SK-N-SH (cell line): Measurements from ENCODE around the gene DCAF10. TPM values are rescaled to one million over a fixed set of nuclear protein-coding genes. Genes with fewer than 3 reads are reported as not detected.
"Not testable (repeated sequence)": the region's sequence is repeated elsewhere in the genome, so short reads cannot be mapped to it uniquely, and the experiment has no call there.

ENCODE experiments used
- CTCF ChIA-PET: fragments of 300-600, 350-600 bp; formaldehyde crosslinking; extraction: SDS; loops from one replicate; lab custom pipeline; 2021; lab: Yijun Ruan, JAX
- POLR2A ChIA-PET: fragments of 350-600 bp; sonication (Branson Sonifier 250); formaldehyde crosslinking; extraction: SDS; loops from one replicate; lab custom pipeline; 2020; ENCODE audit warnings: antibody characterized with exemption, inconsistent platforms; lab: Yijun Ruan, JAX
- DNase-seq: peaks from one replicate; pipeline ENCODE4 v3.0.0; 2012
- H2AFZ ChIP-seq: fragments of 200-600 bp; sonication (generic); 2 replicates; pipeline ENCODE4 v1.8.1; 2016; ENCODE audit warnings: antibody characterized with exemption, mild to moderate bottlenecking, low read depth
- H3F3A ChIP-seq: fragments of 200-600 bp; sonication (generic); replicated peaks from 2 replicates; pipeline ENCODE3; 2016; ENCODE audit warnings: antibody characterized with exemption, mild to moderate bottlenecking; ENCODE audit not compliant: insufficient read depth
- H3K27ac ChIP-seq, 2 experiments: fragments of 200-500 bp in 1 of 2; fragments of 200-600 bp in 1 of 2; sonication (Bioruptor generic) in 1 of 2; sonication (generic), shearing (Covaris generic) in 1 of 2; 2 replicates each; pipeline versions ENCODE4 v1.5.1 to v1.6.1; 2014 to 2016; ENCODE audit warnings: low read depth in 2 of 2, inconsistent platforms in 1 of 2, low read length in 1 of 2, mild to moderate bottlenecking in 1 of 2, mixed read lengths in 1 of 2
- H3K27me3 ChIP-seq: fragments of 200-600 bp; sonication (generic), shearing (Covaris generic); 2 replicates; pipeline ENCODE4 v1.6.1; 2016; ENCODE audit warnings: mixed run types; ENCODE audit not compliant: insufficient read depth
- H3K36me3 ChIP-seq, 2 experiments: fragments of 200-500 bp in 1 of 2; fragments of 200-600 bp in 1 of 2; sonication (Bioruptor generic) in 1 of 2; sonication (generic) in 1 of 2; replicated peaks in 1 of 2; 2 replicates each; pipeline versions ENCODE3 to v1.5.1; 2014 to 2016; ENCODE audit warnings: low read length in 1 of 2, mild to moderate bottlenecking in 1 of 2; ENCODE audit not compliant: insufficient read depth in 2 of 2, control insufficient read depth in 1 of 2
- H3K4me1 ChIP-seq, 2 experiments: fragments of 200-500 bp in 1 of 2; fragments of 200-600 bp in 1 of 2; sonication (Bioruptor generic) in 1 of 2; sonication (generic), shearing (Covaris generic) in 1 of 2; 2 replicates each; pipeline versions ENCODE4 v1.5.1 to v1.6.1; 2014 to 2016; ENCODE audit warnings: low read depth in 1 of 2, low read length in 1 of 2, mixed run types in 1 of 2; ENCODE audit not compliant: insufficient read depth in 2 of 2, control insufficient read depth in 1 of 2
- H3K4me2 ChIP-seq: fragments of 200-600 bp; sonication (generic), shearing (Covaris generic); 2 replicates; pipeline ENCODE4 v1.6.1; 2017; ENCODE audit warnings: mixed run types
- H3K4me3 ChIP-seq, 2 experiments: fragments of 200-500 bp in 1 of 2; fragments of 200-600 bp in 1 of 2; sonication (Bioruptor generic) in 1 of 2; sonication (generic), shearing (Covaris generic) in 1 of 2; 2 replicates each; pipeline versions ENCODE4 v1.5.1 to v1.8.1; 2014 to 2016; ENCODE audit warnings: low read depth in 2 of 2, inconsistent platforms in 1 of 2, low read length in 1 of 2, mild to moderate bottlenecking in 1 of 2, mixed read lengths in 1 of 2, moderate library complexity in 1 of 2
- H3K79me2 ChIP-seq: fragments of 200-600 bp; sonication (generic); 2 replicates; pipeline ENCODE4 v1.8.1; 2017; ENCODE audit warnings: mild to moderate bottlenecking; ENCODE audit not compliant: insufficient read depth
- H3K9ac ChIP-seq: fragments of 200-600 bp; sonication (generic); 2 replicates; pipeline ENCODE4 v1.6.1; 2017; ENCODE audit warnings: mixed run types
- H3K9me2 ChIP-seq: fragments of 200-600 bp; sonication (generic); 2 replicates; pipeline ENCODE4 v1.6.1; 2017; ENCODE audit warnings: mixed run types
- H3K9me3 ChIP-seq: fragments of 200-600 bp; sonication (generic); 2 replicates; pipeline ENCODE4 v1.6.1; 2017; ENCODE audit warnings: mixed run types, mild to moderate bottlenecking, moderate library complexity
- H4K20me1 ChIP-seq: fragments of 200-600 bp; sonication (generic); 2 replicates; pipeline ENCODE4 v1.6.1; 2017; ENCODE audit warnings: mild to moderate bottlenecking, mixed run types; ENCODE audit not compliant: insufficient read depth
- EP300 ChIP-seq, 2 experiments: IDR thresholded peaks; 2 replicates each; pipeline versions ENCODE4 v1.4.0 to v1.6.1; 2012; ENCODE audit warnings: borderline replicate concordance in 1 of 2, low read depth in 1 of 2, low read length in 1 of 2
- EZH2phosphoT487 ChIP-seq: fragments of 200-600 bp; sonication (generic); IDR thresholded peaks from 2 replicates; pipeline ENCODE4 v1.6.1; 2017; ENCODE audit warnings: low read depth, mixed run types, mild to moderate bottlenecking, antibody characterized with exemption, moderate library complexity, borderline replicate concordance
- FOSL2 ChIP-seq: IDR thresholded peaks from 2 replicates; pipeline ENCODE4 v1.4.0; 2012; ENCODE audit warnings: low read depth, mild to moderate bottlenecking, moderate library complexity, borderline replicate concordance
- FOXJ3 ChIP-seq: sonication (generic); formaldehyde crosslinking; IDR thresholded peaks from 2 replicates; pipeline ENCODE4 v1.5.1; 2020; ENCODE audit warnings: mild to moderate bottlenecking, missing genetic modification reagents
- FOXM1 ChIP-seq: IDR thresholded peaks from 2 replicates; pipeline ENCODE4 v1.4.0; 2012; ENCODE audit warnings: low read depth, mild to moderate bottlenecking
- GABPA ChIP-seq: IDR thresholded peaks from 2 replicates; pipeline ENCODE4 v1.4.0; 2012; ENCODE audit warnings: low read depth, mild to moderate bottlenecking
- IRF3 ChIP-seq: fragments of 150-350 bp; IDR thresholded peaks from 2 replicates; pipeline ENCODE4 v1.6.1; 2016; ENCODE audit warnings: mild to moderate bottlenecking, low read depth, low read length
- JUND ChIP-seq: IDR thresholded peaks from 2 replicates; pipeline ENCODE4 v1.4.0; 2012
- MEF2A ChIP-seq: IDR thresholded peaks from 2 replicates; pipeline ENCODE4 v1.4.0; 2012; ENCODE audit warnings: low read depth, borderline replicate concordance
- TCF12 ChIP-seq: IDR thresholded peaks from 2 replicates; pipeline ENCODE4 v1.4.0; 2012
- USF1 ChIP-seq: IDR thresholded peaks from 2 replicates; pipeline ENCODE4 v1.4.0; 2012; ENCODE audit warnings: low read depth, borderline replicate concordance
- ZBTB33 ChIP-seq: IDR thresholded peaks from 2 replicates; pipeline ENCODE4 v1.4.0; 2012; ENCODE audit warnings: low read depth, borderline replicate concordance
- WGBS: methylation state at CpG from one replicate; pipeline ENCODE4 v1.1.6; 2017; ENCODE audit warnings: low lambda C conversion rate; 5-methylcytosine and 5-hydroxymethylcytosine counted together
- polyA plus RNA-seq, 3 experiments: library from polyadenylated mRNA; depleted of rRNA; stranded (reverse); fragments of >200 nt; gene quantifications; 2 replicates each; pipeline ENCODE4 v1.2.3, GENCODE V29; 2012

The DCAF10 gene
- polyA plus RNA-seq, 1 of the 3 experiments (the other 2 are of a cell fraction), result 11.8 TPM

GRCh38 chr9:37889536-37889935, 88.9 kb downstream of the DCAF10 start:
- POLR2A ChIA-PET, result no interaction called here
- Histone ChIP-seq H3K9ac (no peak overlapping the region), H3K9me2 (no peaks in the 10 kb centered on the region), H2AFZ (no peak overlapping the region), H3K79me2 (peaks cover 13% of the 10 kb centered on the region; the same call in 1 of the 2 replicates), H4K20me1 (no peaks in the 10 kb centered on the region), H3K9me3 (no peaks in the 10 kb centered on the region), H3K4me1 (peaks cover 0 to 3% of the 10 kb centered on the region in 2 experiments; a peak in 1 of 4 replicates), H3F3A (no peaks in the 10 kb centered on the region), H3K4me3 (no peak overlapping the region), H3K27me3 (no peaks in the 10 kb centered on the region), H3K36me3 (peaks cover 18 to 26% of the 10 kb centered on the region in 2 experiments), H3K27ac (no peak overlapping the region), H3K4me2 (no peak overlapping the region)
- no peak for DNase-seq
- TF ChIP-seq ZBTB33 (no peak), MEF2A (no peak), JUND (no peak), FOXJ3 (CRISPR knock-in tag) (no peak), USF1 (no peak), FOSL2 (no peak), GABPA (no peak), EP300 (IDR thresholded peaks at IDR 0.05; ENCODE audit: borderline replicate concordance in 1 of 2, low read depth in 1 of 2, low read length in 1 of 2) (no peak), EZH2phosphoT487 (no peak), IRF3 (no peak), FOXM1 (no peak), TCF12 (no peak)
- CTCF ChIA-PET, result no interaction called here

GRCh38 chr9:37891042-37891441, 90.4 kb downstream of the DCAF10 start:
- WGBS, result 97% methylated on average over 13 of the region's 17 CpGs
- H4K20me1 ChIP-seq, H3K27ac ChIP-seq, H3K9me2 ChIP-seq, H3F3A ChIP-seq, CTCF ChIA-PET, H3K9ac ChIP-seq, H2AFZ ChIP-seq, H3K4me3 ChIP-seq, H3K9me3 ChIP-seq, POLR2A ChIA-PET, DNase-seq, H3K27me3 ChIP-seq, H3K4me2 ChIP-seq, H3K4me1 ChIP-seq: not testable (repeated sequence)
- Histone ChIP-seq H3K36me3 (peaks cover 21 to 34% of the 10 kb centered on the region in 2 experiments), H3K79me2 (peaks cover 13% of the 10 kb centered on the region; the same call in 1 of the 2 replicates)
